Natural killer cell (primary cell): Measurements from ENCODE around the gene FNDC3B. TPM values are rescaled to one million over a fixed set of nuclear protein-coding genes. Genes with fewer than 3 reads are reported as not detected.

Experiments
- ATAC-seq, 3 donors: fragments of 150-1000 bp in 2 of 3; fragments of 200-7000 bp in 1 of 3; cut with Tn5 transposase; 1 replicate in 1 of 3; 2 replicates in 2 of 3; pipeline ENCODE4 v1.10.0; 2021; ENCODE audit warnings: mild to moderate bottlenecking in 2 of 3, moderate library complexity in 2 of 3
- DNase-seq, 2 donors: peaks; one replicate each; pipeline versions ENCODE4 v3.0.0 to v3.0.0-alpha.2; 2013 to 2021; ENCODE audit warnings: mixed read lengths in 1 of 2
- H3K27ac ChIP-seq: one replicate; pipeline ENCODE4 v1.5.1; 2013; ENCODE audit warnings: mild to moderate bottlenecking, low read length
- H3K27me3 ChIP-seq: one replicate; pipeline ENCODE4 v1.6.1; 2013; ENCODE audit warnings: low read length; ENCODE audit not compliant: control insufficient read depth, insufficient read depth
- H3K36me3 ChIP-seq: one replicate; pipeline ENCODE4 v1.6.1; 2013; ENCODE audit warnings: low read length; ENCODE audit not compliant: control insufficient read depth, insufficient read depth
- H3K4me1 ChIP-seq: one replicate; pipeline ENCODE4 v1.6.1; 2013; ENCODE audit warnings: low read length; ENCODE audit not compliant: control insufficient read depth, insufficient read depth
- H3K4me3 ChIP-seq: one replicate; pipeline ENCODE4 v1.5.1; 2013; ENCODE audit warnings: low read length
- H3K9me3 ChIP-seq: one replicate; pipeline ENCODE4 v1.6.1; 2013; ENCODE audit warnings: low read length; ENCODE audit not compliant: control insufficient read depth, insufficient read depth
- H3K27ac Mint-ChIP-seq, 2 donors: one replicate each; pipeline ENCODE4 v1.8.0; 2022; ENCODE audit warnings: mild to moderate bottlenecking in 2 of 2, mixed read lengths in 2 of 2, moderate library complexity in 1 of 2
- H3K27me3 Mint-ChIP-seq, 2 donors: one replicate each; pipeline ENCODE4 v1.8.0; 2022; ENCODE audit warnings: low read depth in 2 of 2, mixed read lengths in 2 of 2
- H3K36me3 Mint-ChIP-seq: one replicate; pipeline ENCODE4 v1.8.0; 2022; ENCODE audit warnings: mixed read lengths
- H3K4me1 Mint-ChIP-seq, 2 donors: one replicate each; pipeline ENCODE4 v1.8.0; 2022; ENCODE audit warnings: mixed read lengths in 2 of 2
- H3K4me3 Mint-ChIP-seq: one replicate; pipeline ENCODE4 v1.8.0; 2022; ENCODE audit warnings: mild to moderate bottlenecking, moderate library complexity, mixed read lengths
- H3K9me3 Mint-ChIP-seq, 2 donors: one replicate each; pipeline ENCODE4 v1.8.0; 2022; ENCODE audit warnings: mixed read lengths in 2 of 2
- WGBS: methylation state at CpG from one replicate; pipeline ENCODE4 v1.1.7; 2013; ENCODE audit warnings: missing lambda C conversion rate; ENCODE audit not compliant: insufficient coverage; 5-methylcytosine and 5-hydroxymethylcytosine counted together
- intact Hi-C: fragments of 100-400 bp; cut with micrococcal nuclease; formaldehyde crosslinking; loops from one replicate; pipeline ENCODE4 v1.14.2; 2022
- total RNA-seq, 4 donors: library from RNA; stranded (reverse); fragments of 120-200 nt in 1 of 4; gene quantifications; one replicate each; pipeline versions ENCODE4 v1.2.3 to v1.2.4, GENCODE V29; 2013 to 2022
- TF ChIP-seq, protein P1 (sequence below): fragments of 200-600 bp; IDR thresholded peaks from one replicate; pipeline ENCODE4 v1.8.0; 2022; ENCODE audit warnings: antibody characterized with exemption

The FNDC3B gene
- total RNA-seq, 3 donors from 2014 or later (not counting 1 experiment from before 2014, with no cell fraction given) = 154 to 214 (median 206) TPM

DNA sequence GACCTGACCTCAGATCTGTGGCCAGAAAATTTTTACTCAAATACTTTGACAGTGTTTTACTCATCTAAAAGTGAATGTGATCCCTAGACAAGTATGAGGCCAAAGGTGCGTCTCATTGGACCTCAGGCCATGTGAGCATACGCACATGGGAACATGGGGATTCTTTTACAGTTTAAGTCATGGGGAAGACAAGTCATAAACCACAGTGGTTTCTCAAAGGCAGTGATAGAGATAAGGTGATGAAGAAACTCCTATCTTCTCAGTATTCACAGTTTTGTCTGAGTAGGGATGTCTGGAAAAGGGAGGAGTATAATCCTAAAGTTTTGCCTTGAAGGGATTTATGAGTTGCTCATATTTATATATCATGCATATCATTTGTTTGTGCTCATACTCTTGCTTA, 173.8 kb downstream of the FNDC3B start:
- Mint-ChIP-seq H3K27me3 (no peaks in the 10 kb centered on the region), H3K4me1 (peaks cover 77 to 83% of the 10 kb centered on the region in 2 donors), H3K4me3 (peak overlapping the region; percentile 61), H3K27ac (peak overlapping the region; percentile 86), H3K9me3 (no peaks in the 10 kb centered on the region), H3K36me3 (no peaks in the 10 kb centered on the region)
- no peaks in the 10 kb centered on the region for H3K9me3 ChIP-seq
- H3K27me3 ChIP-seq = no peaks in the 10 kb centered on the region
- H3K4me3 ChIP-seq = no peak overlapping the region
- WGBS = 57% methylated on average over 2 of the region's 2 CpGs
- no peaks in the 10 kb centered on the region for H3K36me3 ChIP-seq
- no peak overlapping the region for H3K27ac ChIP-seq
- peak; percentile 28 to 49 (median 36) for ATAC-seq
- TF ChIP-seq, protein P1, sequence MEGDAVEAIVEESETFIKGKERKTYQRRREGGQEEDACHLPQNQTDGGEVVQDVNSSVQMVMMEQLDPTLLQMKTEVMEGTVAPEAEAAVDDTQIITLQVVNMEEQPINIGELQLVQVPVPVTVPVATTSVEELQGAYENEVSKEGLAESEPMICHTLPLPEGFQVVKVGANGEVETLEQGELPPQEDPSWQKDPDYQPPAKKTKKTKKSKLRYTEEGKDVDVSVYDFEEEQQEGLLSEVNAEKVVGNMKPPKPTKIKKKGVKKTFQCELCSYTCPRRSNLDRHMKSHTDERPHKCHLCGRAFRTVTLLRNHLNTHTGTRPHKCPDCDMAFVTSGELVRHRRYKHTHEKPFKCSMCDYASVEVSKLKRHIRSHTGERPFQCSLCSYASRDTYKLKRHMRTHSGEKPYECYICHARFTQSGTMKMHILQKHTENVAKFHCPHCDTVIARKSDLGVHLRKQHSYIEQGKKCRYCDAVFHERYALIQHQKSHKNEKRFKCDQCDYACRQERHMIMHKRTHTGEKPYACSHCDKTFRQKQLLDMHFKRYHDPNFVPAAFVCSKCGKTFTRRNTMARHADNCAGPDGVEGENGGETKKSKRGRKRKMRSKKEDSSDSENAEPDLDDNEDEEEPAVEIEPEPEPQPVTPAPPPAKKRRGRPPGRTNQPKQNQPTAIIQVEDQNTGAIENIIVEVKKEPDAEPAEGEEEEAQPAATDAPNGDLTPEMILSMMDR = no peak
- DNase-seq = no peak
- intact Hi-C loops = loop anchor here (5.0 to 10.0 kb wide), 3 partner anchors 41 to 108 kb away; no protein-coding TSS in a partner anchor
- H3K4me1 ChIP-seq = peaks cover 21% of the 10 kb centered on the region

DNA sequence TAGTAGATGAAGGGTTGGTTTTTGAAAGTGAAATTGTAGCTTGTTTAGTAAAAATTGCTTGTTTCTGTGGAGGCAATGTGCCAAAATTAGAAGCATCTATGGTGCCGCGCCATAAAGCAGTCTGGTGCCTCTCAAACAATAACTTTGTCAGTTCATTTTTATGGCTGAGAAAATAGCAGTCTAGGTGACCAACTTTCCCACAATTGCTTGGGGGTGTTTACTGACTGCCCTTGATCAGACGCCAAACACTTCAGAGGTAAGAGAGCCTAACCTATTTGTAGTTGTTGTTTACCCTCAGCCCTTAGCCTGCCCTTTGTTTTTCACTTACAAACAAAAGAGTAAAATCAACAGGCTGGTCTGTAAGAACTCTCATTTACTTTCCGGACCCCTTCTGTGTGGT, 174.5 kb downstream of the FNDC3B start:
- TF ChIP-seq, protein P1 = no peak
- no peaks in the 10 kb centered on the region for H3K27me3 Mint-ChIP-seq
- peak overlapping the region; percentile 86 for H3K27ac Mint-ChIP-seq
- 55% methylated on average over 2 of the region's 4 CpGs for WGBS
- H3K27me3 ChIP-seq = no peaks in the 10 kb centered on the region
- H3K36me3 ChIP-seq = no peaks in the 10 kb centered on the region
- H3K4me3 ChIP-seq = no peak overlapping the region
- intact Hi-C loops = loop anchor here (5.0 to 10.0 kb wide), 3 partner anchors 42 to 109 kb away; no protein-coding TSS in a partner anchor
- peaks cover 78 to 85% of the 10 kb centered on the region in 2 donors for H3K4me1 Mint-ChIP-seq
- peak in 1 of 3 donors; percentile 16 for ATAC-seq
- H3K9me3 Mint-ChIP-seq = no peaks in the 10 kb centered on the region
- H3K9me3 ChIP-seq = no peaks in the 10 kb centered on the region
- H3K36me3 Mint-ChIP-seq = no peaks in the 10 kb centered on the region
- no peak for DNase-seq
- peaks cover 20% of the 10 kb centered on the region for H3K4me1 ChIP-seq
- peak overlapping the region; percentile 61 for H3K4me3 Mint-ChIP-seq
- H3K27ac ChIP-seq = peak overlapping the region; percentile 11

DNA sequence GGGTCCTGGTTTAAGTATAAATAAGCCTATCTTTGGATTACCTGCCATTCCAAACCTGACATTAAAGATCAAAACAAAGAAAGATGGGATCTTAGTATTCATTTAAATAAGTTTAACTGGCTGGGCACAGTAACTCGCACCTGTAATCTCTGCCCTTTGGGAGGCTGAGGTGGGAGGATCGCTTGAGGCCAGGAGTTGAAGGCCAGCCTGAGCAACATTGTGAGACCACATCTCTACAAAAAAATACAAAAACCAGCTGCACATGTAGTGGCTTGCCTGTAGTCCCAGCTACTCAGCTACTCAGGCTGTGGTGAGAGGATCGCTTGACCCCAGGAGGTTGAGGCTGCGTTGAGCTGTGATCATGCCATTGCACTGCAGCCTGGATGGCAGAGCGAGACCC, 176.9 kb downstream of the FNDC3B start:
- ATAC-seq (no peak), DNase-seq (no peak)
- H3K9me3 Mint-ChIP-seq = no peaks in the 10 kb centered on the region
- Histone ChIP-seq H3K27me3 (no peaks in the 10 kb centered on the region), H3K27ac (no peak overlapping the region), H3K36me3 (no peaks in the 10 kb centered on the region), H3K9me3 (no peaks in the 10 kb centered on the region), H3K4me1 (peaks cover 12% of the 10 kb centered on the region), H3K4me3 (no peak overlapping the region)
- H3K4me1 Mint-ChIP-seq = peaks cover 85 to 94% of the 10 kb centered on the region in 2 donors
- WGBS = 100% methylated on average over 5 of the region's 5 CpGs
- H3K27me3 Mint-ChIP-seq = no peaks in the 10 kb centered on the region
- H3K36me3 Mint-ChIP-seq = no peaks in the 10 kb centered on the region
- TF ChIP-seq, protein P1 = no peak
- no peak overlapping the region for H3K4me3 Mint-ChIP-seq
- intact Hi-C loops = loop anchor here (10.0 kb wide), 1 partner anchor 111 kb away; no protein-coding TSS in a partner anchor
- peak overlapping the region in 1 of 2 donors; percentile 86 for H3K27ac Mint-ChIP-seq

DNA sequence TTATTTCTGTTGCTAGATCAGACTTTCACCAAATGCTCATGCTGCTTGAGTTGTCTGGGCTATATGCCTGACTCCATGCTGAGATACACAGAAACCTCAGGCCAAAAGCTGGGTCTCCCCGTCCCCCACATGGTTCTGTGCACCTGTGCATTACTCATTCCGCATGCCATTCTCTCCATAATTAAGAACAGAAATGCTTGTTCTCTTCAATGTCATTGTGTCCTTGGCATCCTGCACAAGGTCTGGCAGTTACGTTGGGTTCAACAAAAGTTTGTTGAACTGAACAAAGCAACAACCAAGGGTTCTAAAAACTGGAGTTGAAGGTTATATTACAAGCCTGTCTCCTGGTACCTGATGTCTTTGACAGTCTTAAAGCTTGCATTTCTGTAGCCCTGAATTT, 177.5 kb downstream of the FNDC3B start:
- DNase-seq (no peak), ATAC-seq (no peak)
- H3K4me1 Mint-ChIP-seq = peaks cover 81 to 94% of the 10 kb centered on the region in 2 donors
- H3K9me3 Mint-ChIP-seq = no peaks in the 10 kb centered on the region
- 93% methylated on average over 3 of the region's 3 CpGs for WGBS
- Histone ChIP-seq H3K4me1 (peaks cover 12% of the 10 kb centered on the region), H3K36me3 (no peaks in the 10 kb centered on the region), H3K9me3 (no peaks in the 10 kb centered on the region), H3K4me3 (no peak overlapping the region), H3K27ac (no peak overlapping the region), H3K27me3 (no peaks in the 10 kb centered on the region)
- no peak overlapping the region for H3K4me3 Mint-ChIP-seq
- no peaks in the 10 kb centered on the region for H3K36me3 Mint-ChIP-seq
- H3K27me3 Mint-ChIP-seq = no peaks in the 10 kb centered on the region
- TF ChIP-seq, protein P1 = no peak
- peak overlapping the region; percentile 86 to 87 for H3K27ac Mint-ChIP-seq
- intact Hi-C loops = loop anchor here (10.0 kb wide), 1 partner anchor 112 kb away; no protein-coding TSS in a partner anchor
